K562 (cell line): ENCODE measurements around the gene ANKFN1. TPM values are rescaled to one million over a fixed set of nuclear protein-coding genes. Genes with fewer than 3 reads are reported as not detected.
"Not testable (repeated sequence)": the region's sequence is repeated elsewhere in the genome, so short reads cannot be mapped to it uniquely, and the experiment has no call there.

Experiments
- ATAC-seq: fragments of 200-7000 bp; cut with Tn5 transposase; 3 replicates; pipeline ENCODE4 v1.9.1; 2020; ENCODE audit warnings: moderate library complexity
- BruUV-seq: library from RNA; stranded (reverse); fragments of 400-500 nt; replicated peaks from 2 replicates; lab custom pipeline; 2021; lab: Mats Ljungman, UMichigan
- CTCF ChIA-PET: fragments of 300-600 bp; formaldehyde crosslinking; extraction: SDS; loops from one replicate; lab custom pipeline; 2021; ENCODE audit warnings: low intra/inter-chr PET ratio; lab: Yijun Ruan, JAX
- POLR2A ChIA-PET: fragments of 300-600, 350-650 bp; sonication (Branson Sonifier 250); formaldehyde crosslinking; extraction: SDS; loops from one replicate; lab custom pipeline; 2021; ENCODE audit warnings: antibody characterized with exemption, inconsistent platforms; lab: Yijun Ruan, JAX
- DNase-seq, 4 experiments: peaks; one replicate each; pipeline versions ENCODE4 v3.0.0 to v3.0.0-alpha.2; 2011 to 2018; ENCODE audit warnings: low spot score in 3 of 4, mixed read lengths in 3 of 4; ENCODE audit errors: extremely low read depth in 1 of 4
- FAIRE-seq: peaks from 2 replicates; lab custom pipeline; 2011; peaks lifted over from hg19 to GRCh38; lab: Jason Lieb, UNC
- H2AFZ ChIP-seq: 2 replicates; pipeline ENCODE4 v1.6.0; 2011; ENCODE audit warnings: low read depth, low read length, control low read depth, inconsistent platforms
- H3K27ac ChIP-seq: fragments of 200-600 bp; 3 replicates; pipeline ENCODE4 v1.8.0; 2011; ENCODE audit warnings: low read depth, mild to moderate bottlenecking, control low read depth, inconsistent platforms, low read length, moderate library complexity, mixed read lengths; ENCODE audit errors: extremely low read depth
- H3K27me3 ChIP-seq, 2 experiments: fragments of 300-600 bp in 1 of 2; 2 replicates in 1 of 2; 3 replicates in 1 of 2; pipeline versions ENCODE4 v1.6.0 to v1.8.0; 2011; ENCODE audit warnings: inconsistent platforms in 2 of 2, low read length in 2 of 2, mild to moderate bottlenecking in 1 of 2, mixed read lengths in 1 of 2, moderate library complexity in 1 of 2; ENCODE audit not compliant: control insufficient read depth in 2 of 2, insufficient read depth in 2 of 2
- H3K36me3 ChIP-seq: fragments of 300-600 bp; 3 replicates; pipeline ENCODE4 v1.8.0; 2011; ENCODE audit warnings: mild to moderate bottlenecking, low read length, inconsistent platforms; ENCODE audit not compliant: control insufficient read depth, insufficient read depth
- H3K4me1 ChIP-seq, 2 experiments: fragments of 200-600 bp in 1 of 2; replicated peaks in 1 of 2; 2 replicates in 1 of 2; 3 replicates in 1 of 2; pipeline versions ENCODE4 v1.5.1 to v1.8.0; 2011; ENCODE audit warnings: inconsistent platforms in 2 of 2, low read length in 2 of 2, mild to moderate bottlenecking in 1 of 2, mixed read lengths in 1 of 2, moderate library complexity in 1 of 2; ENCODE audit not compliant: control insufficient read depth in 2 of 2, insufficient read depth in 2 of 2
- H3K4me2 ChIP-seq: 2 replicates; pipeline ENCODE4 v1.6.1; 2011; ENCODE audit warnings: low read length, control low read depth, inconsistent platforms, mixed read lengths; ENCODE audit not compliant: insufficient read depth
- H3K4me3 ChIP-seq: fragments of 200-600 bp; sonication (generic), shearing (Covaris generic); 2 replicates; pipeline ENCODE4 v1.5.1; 2016; ENCODE audit warnings: control low read depth, inconsistent platforms
- H3K79me2 ChIP-seq: fragments of 200-600 bp; 3 replicates; pipeline ENCODE4 v1.8.0; 2011; ENCODE audit warnings: low read length, inconsistent platforms; ENCODE audit not compliant: control insufficient read depth, insufficient read depth
- H3K9ac ChIP-seq, 2 experiments: 2 replicates each; pipeline versions ENCODE4 v1.6.0 to v1.6.1; 2011; ENCODE audit warnings: low read depth in 2 of 2, low read length in 2 of 2, control low read depth in 1 of 2, inconsistent platforms in 1 of 2, mild to moderate bottlenecking in 1 of 2, mixed read lengths in 1 of 2; ENCODE audit not compliant: insufficient read depth in 1 of 2
- H3K9me1 ChIP-seq: one replicate; pipeline ENCODE4 v1.6.0; 2011; ENCODE audit warnings: inconsistent platforms, mild to moderate bottlenecking, low read length, moderate library complexity; ENCODE audit not compliant: control insufficient read depth, insufficient read depth
- H3K9me3 ChIP-seq: replicated peaks from 2 replicates; pipeline ENCODE4 v1.5.1; 2011; ENCODE audit warnings: low read depth, low read length, inconsistent platforms; ENCODE audit not compliant: control insufficient read depth, insufficient read depth
- H4K20me1 ChIP-seq: replicated peaks from 2 replicates; pipeline ENCODE4 v1.6.1; 2011; ENCODE audit warnings: low read length, inconsistent platforms, mixed read lengths; ENCODE audit not compliant: control insufficient read depth, insufficient read depth
- MCM3 ChIP-seq: fragments of 450-650 bp; IDR thresholded peaks from 2 replicates; pipeline ENCODE4 v1.6.1; 2016
- RAD51 ChIP-seq: fragments of 450-650 bp; IDR thresholded peaks from 2 replicates; pipeline ENCODE4 v1.7.1; 2016; ENCODE audit warnings: low read depth, mild to moderate bottlenecking, borderline replicate concordance
- RBM14 ChIP-seq: fragments of 200-400 bp; formaldehyde crosslinking; IDR thresholded peaks from 2 replicates; pipeline ENCODE4 v1.6.1; 2018; ENCODE audit warnings: low read depth, mild to moderate bottlenecking, low read length, moderate library complexity, borderline replicate concordance; ENCODE audit not compliant: insufficient read depth
- ZBTB5 ChIP-seq: fragments of 450-650 bp; IDR thresholded peaks from 2 replicates; pipeline ENCODE4 v1.6.1; 2017; ENCODE audit warnings: antibody characterized with exemption
- ZC3H11A ChIP-seq: IDR thresholded peaks from 2 replicates; pipeline ENCODE4 v1.6.1; 2012; ENCODE audit warnings: low read depth, low read length, improper control_type of control experiment
- ZFP91 ChIP-seq: sonication (generic); formaldehyde crosslinking; IDR thresholded peaks from 2 replicates; pipeline ENCODE4 v1.8.0; 2022; ENCODE audit warnings: mild to moderate bottlenecking, missing genetic modification reagents
- WGBS: fragments of 100-300 bp; shearing (Covaris generic); methylation state at CpG from one replicate; pipeline ENCODE4 v1.1.6; 2016; ENCODE audit warnings: low coverage, mixed read lengths; ENCODE audit not compliant: insufficient coverage; ENCODE audit errors: missing lambda C conversion rate; 5-methylcytosine and 5-hydroxymethylcytosine counted together
- in situ Hi-C: fragments of 300-500 bp; cut with MboI; formaldehyde crosslinking; loops from 4 replicates; pipeline ENCODE4 v1.15.0; 2018; ENCODE audit warnings: inconsistent platforms, mixed read lengths
- intact Hi-C: fragments of 100-400 bp; cut with micrococcal nuclease; formaldehyde crosslinking; loops from 2 replicates; pipeline ENCODE4 v1.14.2; 2022
- polyA plus RNA-seq, 8 experiments: library from polyadenylated mRNA; depleted of rRNA in 4 of 8; stranded (reverse) in 5 of 8; unstranded in 3 of 8; fragments of >200 nt; fragmentation: Nextera tagmentation in 2 of 8; fragmentation: Illumina TruSeq in 1 of 8; extraction: Ambion mirVana in 2 of 8; extraction: Trizol in 1 of 8; gene quantifications; 2 replicates each; pipeline versions ENCODE4 v1.2.1 to v1.2.3, GENCODE V29; 2011 to 2014; ENCODE audit warnings: inconsistent platforms in 1 of 8, missing spikeins in 1 of 8
- total RNA-seq, 7 experiments: library from RNA; depleted of rRNA in 6 of 7; stranded (reverse); fragments of >200 nt in 6 of 7; fragmentation: Illumina TruSeq in 2 of 7; extraction: Trizol in 2 of 7; gene quantifications; 2 replicates each; pipeline versions ENCODE4 v1.2.1 to v1.2.3, GENCODE V29; 2011 to 2021; ENCODE audit warnings: low replicate concordance in 1 of 7

Gene ANKFN1
- total and polyA plus RNA-seq, 9 of the 15 experiments (the other 6 are each of a cell fraction or from before 2014, with no cell fraction given) = 0.04 to 0.39 (median 0.15) TPM; not detected in 1

GRCh38 chr17:56284482-56284881 is 131.2 kb downstream of the ANKFN1 start (continued):
- TF ChIP-seq ZFP91 = no peak
- TF ChIP-seq MCM3 = no peak
- TF ChIP-seq RAD51 = no peak
- no peak for TF ChIP-seq RBM14
- TF ChIP-seq ZC3H11A = no peak
- TF ChIP-seq ZBTB5 = no peak

GRCh38 chr17:56288786-56289185 is 135.5 kb downstream of the ANKFN1 start:
- DNase-seq, H3K9ac ChIP-seq, H3K4me1 ChIP-seq, H2AFZ ChIP-seq, FAIRE-seq, H3K4me2 ChIP-seq, H3K79me2 ChIP-seq, H3K9me3 ChIP-seq, CTCF ChIA-PET, H3K36me3 ChIP-seq, H3K4me3 ChIP-seq, H4K20me1 ChIP-seq, H3K27ac ChIP-seq, BruUV-seq, in situ Hi-C loops, intact Hi-C loops, ATAC-seq, H3K9me1 ChIP-seq, H3K27me3 ChIP-seq: not testable (repeated sequence)
- POLR2A ChIA-PET = interaction anchor here (0.7 kb wide), 1 partner anchor 158 kb away, joined by 3 read pairs; no protein-coding TSS in a partner anchor
- WGBS = 3% methylated on average over 3 of the region's 3 CpGs
